Measurements from ENCODE around the gene ATF5. TPM values are rescaled to one million over a fixed set of nuclear protein-coding genes. Genes with fewer than 3 reads are reported as not detected.

ATF5 gene
- total and polyA plus RNA-seq, 10 of the 15 experiments (the other 5 are each of a cell fraction or from before 2014, with no cell fraction given) = 9.1 to 133 (median 24.0) TPM

GRCh38 chr19:49904136-49904535 lies 24.9 kb upstream of the ATF5 start (continued):
- TF ChIP-seq, protein P1, sequence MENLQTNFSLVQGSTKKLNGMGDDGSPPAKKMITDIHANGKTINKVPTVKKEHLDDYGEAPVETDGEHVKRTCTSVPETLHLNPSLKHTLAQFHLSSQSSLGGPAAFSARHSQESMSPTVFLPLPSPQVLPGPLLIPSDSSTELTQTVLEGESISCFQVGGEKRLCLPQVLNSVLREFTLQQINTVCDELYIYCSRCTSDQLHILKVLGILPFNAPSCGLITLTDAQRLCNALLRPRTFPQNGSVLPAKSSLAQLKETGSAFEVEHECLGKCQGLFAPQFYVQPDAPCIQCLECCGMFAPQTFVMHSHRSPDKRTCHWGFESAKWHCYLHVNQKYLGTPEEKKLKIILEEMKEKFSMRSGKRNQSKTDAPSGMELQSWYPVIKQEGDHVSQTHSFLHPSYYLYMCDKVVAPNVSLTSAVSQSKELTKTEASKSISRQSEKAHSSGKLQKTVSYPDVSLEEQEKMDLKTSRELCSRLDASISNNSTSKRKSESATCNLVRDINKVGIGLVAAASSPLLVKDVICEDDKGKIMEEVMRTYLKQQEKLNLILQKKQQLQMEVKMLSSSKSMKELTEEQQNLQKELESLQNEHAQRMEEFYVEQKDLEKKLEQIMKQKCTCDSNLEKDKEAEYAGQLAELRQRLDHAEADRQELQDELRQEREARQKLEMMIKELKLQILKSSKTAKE (IDR thresholded peaks at IDR 0.05; ENCODE audit: low read depth, poor library complexity, severe bottlenecking) = no peak
- TF ChIP-seq WRNIP1 (IDR thresholded peaks at IDR 0.05; ENCODE audit: borderline replicate concordance, low read depth, low read length) (no peak), RBBP5 (conservative IDR thresholded peaks at IDR 0.05) (no peak)

DNA sequence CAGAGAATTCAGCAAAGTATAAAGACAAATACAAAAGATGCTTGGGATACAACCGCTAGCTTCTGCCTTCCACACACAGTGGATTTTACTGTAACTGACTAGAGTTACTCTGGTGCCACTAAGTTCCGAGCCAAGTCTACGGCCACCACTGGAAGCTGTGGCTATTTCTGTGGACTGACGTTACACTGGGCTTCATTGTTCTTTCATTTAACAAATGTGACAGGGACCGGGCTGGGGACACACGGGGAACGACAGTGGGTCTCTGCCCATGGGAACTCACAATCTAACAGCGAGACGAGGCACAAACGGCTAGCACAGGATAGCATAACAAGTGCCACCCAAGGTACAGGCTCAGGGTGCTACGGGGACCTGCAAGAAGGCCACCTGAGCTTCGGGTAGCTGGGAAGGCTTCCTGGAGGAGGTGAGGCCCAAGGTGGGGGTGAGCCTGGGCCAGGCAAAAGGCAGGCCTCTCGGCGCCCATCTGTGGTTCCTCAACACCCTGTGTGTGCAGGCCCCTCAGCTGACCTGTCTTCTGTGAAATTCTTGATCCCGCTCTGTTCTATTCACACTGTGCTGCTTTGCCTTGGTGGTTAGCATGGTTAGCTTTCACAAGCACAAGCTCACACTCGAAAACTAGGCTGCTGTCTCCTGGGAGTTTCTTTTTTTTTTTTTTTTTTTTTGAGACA lies 22.0 kb upstream of the ATF5 start:
- H3K27me3 ChIP-seq (replicated peaks in 1 of 2; ENCODE audit: control insufficient read depth in 2 of 2, insufficient read depth in 2 of 2, low read length in 1 of 2) = no peaks in the 10 kb centered on the region
- ChIA-PET RAD21 (ENCODE audit: unreplicated experiment) (interaction anchor here (0.8 to 3.1 kb wide), 8 partner anchors 10 to 38 kb away, joined by 3 to 34 read pairs (median 4); partner anchors contain the start of genes ATF5, IL4I1 and NUP62), POLR2A (interaction anchor here (0.6 to 4.1 kb wide), 17 partner anchors 8 to 272 kb away, joined by 3 to 47 read pairs (median 4); partner anchors contain the start of genes ATF5, IL4I1 and PNKP), SMC1A (ENCODE audit: uncharacterized antibody, unreplicated experiment) (interaction anchor here (0.7 to 8.8 kb wide), 6 partner anchors 9 to 30 kb away, joined by 3 to 110 read pairs (median 4); partner anchors contain the start of genes AKT1S1, ATF5, IL4I1 and TBC1D17), CTCF (interaction anchor here (0.6 to 9.0 kb wide), 5 partner anchors 8 to 1535 kb away, joined by 3 to 71 read pairs (median 3); partner anchors contain the start of genes ATF5 and IL4I1)
- H3K27ac ChIP-seq (ENCODE audit: control insufficient read depth, insufficient read depth) = peak overlapping the region; percentile 81
- no peak for FAIRE-seq
- intact Hi-C loops (cut with micrococcal nuclease; ENCODE audit: unreplicated experiment) = loop anchor here (1.0 kb wide), 1 partner anchor 10 kb away; no protein-coding TSS in a partner anchor
- no peak overlapping the region; the same call in 1 of the 2 replicates for H3K4me3 ChIP-seq
- peaks cover 43% of the 10 kb centered on the region for H3K79me2 ChIP-seq (ENCODE audit: control insufficient read depth, insufficient read depth, low read length)
- DNase-seq (ENCODE audit: low read depth, low spot score) = peak; percentile 85
- peak; percentile 63 for ATAC-seq
- in situ Hi-C loops (cut with MboI) = no loop called here
- H3K9me3 ChIP-seq (replicated peaks; ENCODE audit: control insufficient read depth, insufficient read depth, low read length) = no peaks in the 10 kb centered on the region; the same call in 2 of the 3 replicates
- BruUV-seq (replicated peaks) = TSS peak; percentile 72
- H4K20me1 ChIP-seq (ENCODE audit: control insufficient read depth, insufficient read depth) = peaks cover 3% of the 10 kb centered on the region; the same call in 1 of the 2 replicates
- peak overlapping the region; percentile 33; the same call in 1 of the 2 replicates for H3K9ac ChIP-seq (ENCODE audit: control insufficient read depth, insufficient read depth, low read length)
- peaks cover 13 to 26% of the 10 kb centered on the region in 2 experiments for H3K36me3 ChIP-seq (ENCODE audit: control insufficient read depth in 2 of 2, insufficient read depth in 2 of 2, low read length in 1 of 2)
- peaks cover 72% of the 10 kb centered on the region for H3K4me1 ChIP-seq (ENCODE audit: control insufficient read depth, insufficient read depth, low read length)
- no peak overlapping the region for H2AFZ ChIP-seq (ENCODE audit: control insufficient read depth, low read depth, low read length)
- peak overlapping the region; percentile 12; the same call in 1 of the 2 replicates for H3K4me2 ChIP-seq (ENCODE audit: control insufficient read depth, insufficient read depth)
- WGBS (ENCODE audit: insufficient coverage, insufficient replicate concordance, low lambda C conversion rate, missing lambda C conversion rate) = 13% methylated on average over 16 of the region's 16 CpGs
- no peak for TF ChIP-seq USF1 (IDR thresholded peaks at IDR 0.05; ENCODE audit: borderline replicate concordance, extremely low read length, insufficient read depth, low read depth, low read length)
- TF ChIP-seq MEF2B (IDR thresholded peaks at IDR 0.05; ENCODE audit: partially characterized antibody, poor library complexity, severe bottlenecking) = peak; percentile 93
- no peak for TF ChIP-seq TAF1 (IDR thresholded peaks at IDR 0.05; ENCODE audit: borderline replicate concordance, low read depth, low read length)
- TF ChIP-seq TCF7 (IDR thresholded peaks at IDR 0.05; ENCODE audit: borderline replicate concordance) = no peak
- peak; percentile 70 for TF ChIP-seq RUNX3 (IDR thresholded peaks at IDR 0.05; ENCODE audit: low read length)
- 0 out of 2 replicates have a peak, but pooled peaks have one; percentile 30 for TF ChIP-seq MTA3 (IDR thresholded peaks at IDR 0.05; ENCODE audit: borderline replicate concordance, low read length)
- 0 out of 4 replicates have a peak, but pooled peaks of 1 of the 2 experiments have one; percentile 23 for TF ChIP-seq EP300 (IDR thresholded peaks at IDR 0.05; ENCODE audit: borderline replicate concordance in 1 of 2, control insufficient read depth in 1 of 2, low read depth in 2 of 2, low read length in 2 of 2)
- TF ChIP-seq, protein P2, sequence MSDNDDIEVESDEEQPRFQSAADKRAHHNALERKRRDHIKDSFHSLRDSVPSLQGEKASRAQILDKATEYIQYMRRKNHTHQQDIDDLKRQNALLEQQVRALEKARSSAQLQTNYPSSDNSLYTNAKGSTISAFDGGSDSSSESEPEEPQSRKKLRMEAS (IDR thresholded peaks at IDR 0.05; ENCODE audit: low read depth, low read length) = no peak
- no peak for TF ChIP-seq CEBPB (IDR thresholded peaks at IDR 0.05; ENCODE audit: borderline replicate concordance in 1 of 2, low read depth in 2 of 2, low read length in 2 of 2)
- peak; percentile 60; the same call in 1 of the 2 replicates for TF ChIP-seq LARP7 (IDR thresholded peaks at IDR 0.05)
- TF ChIP-seq NFIC (IDR thresholded peaks at IDR 0.05; ENCODE audit: low read depth, low read length) = no peak
- no peak for TF ChIP-seq NFXL1 (IDR thresholded peaks at IDR 0.05; ENCODE audit: borderline replicate concordance)
- TF ChIP-seq CBFB (IDR thresholded peaks at IDR 0.05; ENCODE audit: low read depth) = no peak
